ENCODE results near the gene MORN1. TPM values are rescaled to one million over a fixed set of nuclear protein-coding genes. Genes with fewer than 3 reads are reported as not detected.
A peak's percentile ranks its signal among the peaks of the same experiment; 100 is the strongest.

MORN1 gene
- total RNA-seq, 4 donors from 2014 or later, result 7.0 to 9.8 (median 8.0) TPM

GRCh38 chr1:2274231-2274928 lies 117.0 kb downstream of the MORN1 start:
- H3K4me3 ChIP-seq, result peak overlapping the region; percentile 22 to 38 (median 27)
- H3K27me3 ChIP-seq, result no peaks in the 10 kb centered on the region
- TF ChIP-seq EP300 (IDR thresholded peaks at IDR 0.05) (no peak), POLR2AphosphoS5 (IDR thresholded peaks at IDR 0.05) (peak in 1 of 2 donors; percentile 5), CTCF (IDR thresholded peaks at IDR 0.05) (peak in 1 of 3 experiments; percentile 19), POLR2A (IDR thresholded peaks at IDR 0.05; ENCODE audit: low read depth) (no peak)
- H3K27ac ChIP-seq (replicated peaks in 1 of 4), result peak overlapping the region; percentile 76 to 84 (median 81)
- 58% methylated on average over 11 of the region's 24 CpGs for WGBS
- peaks cover 0 to 6% (median 2%) of the 10 kb centered on the region in 4 donors for H3K36me3 ChIP-seq
- no peaks in the 10 kb centered on the region for H3K9me3 ChIP-seq
- intact Hi-C loops (cut with DNase I), result no loop called here
- DNase-seq (ENCODE audit: extremely low spot score), result no peak
- H3K4me1 ChIP-seq, result peaks cover 98 to 100% (median 100%) of the 10 kb centered on the region in 4 donors

- no peak for TF ChIP-seq CTCF (IDR thresholded peaks at IDR 0.05)
- TF ChIP-seq EP300 (IDR thresholded peaks at IDR 0.05), result no peak
- TF ChIP-seq POLR2A (IDR thresholded peaks at IDR 0.05; ENCODE audit: low read depth), result no peak
- TF ChIP-seq POLR2AphosphoS5 (IDR thresholded peaks at IDR 0.05), result no peak
- Histone ChIP-seq H3K36me3 (peaks cover 0 to 6% (median 2%) of the 10 kb centered on the region in 4 donors), H3K4me1 (peaks cover 98 to 100% (median 100%) of the 10 kb centered on the region in 4 donors), H3K9me3 (no peaks in the 10 kb centered on the region), H3K4me3 (peak overlapping the region; percentile 22 to 38 (median 27)), H3K27me3 (no peaks in the 10 kb centered on the region), H3K27ac (replicated peaks in 1 of 4) (peak overlapping the region; percentile 76 to 84 (median 81))
- no peak for DNase-seq (ENCODE audit: extremely low spot score)
- intact Hi-C loops (cut with DNase I), result no loop called here
- 62% methylated on average over 3 of the region's 29 CpGs for WGBS
Observed at GRCh38 chr1:2273401-2274090, 117.8 kb downstream of the MORN1 start.

GRCh38 chr1:2272686-2273400 lies 118.5 kb downstream of the MORN1 start:
- Histone ChIP-seq H3K27ac (replicated peaks in 1 of 4) (peak overlapping the region; percentile 76 to 84 (median 81)), H3K9me3 (no peaks in the 10 kb centered on the region), H3K36me3 (peaks cover 0 to 5% (median 1%) of the 10 kb centered on the region in 4 donors), H3K4me3 (peak overlapping the region in 3 of 4 donors; percentile 15 to 29 (median 25)), H3K27me3 (no peaks in the 10 kb centered on the region), H3K4me1 (peaks cover 98 to 100% (median 100%) of the 10 kb centered on the region in 4 donors)
- DNase-seq (ENCODE audit: extremely low spot score), result no peak
- TF ChIP-seq POLR2A (IDR thresholded peaks at IDR 0.05; ENCODE audit: low read depth) (no peak), EP300 (IDR thresholded peaks at IDR 0.05) (no peak), POLR2AphosphoS5 (IDR thresholded peaks at IDR 0.05) (no peak), CTCF (IDR thresholded peaks at IDR 0.05) (no peak)
- WGBS, result 50% methylated on average over 17 of the region's 28 CpGs
- intact Hi-C loops (cut with DNase I), result no loop called here

- no peaks in the 10 kb centered on the region for H3K36me3 ChIP-seq
- peaks cover 98 to 100% (median 100%) of the 10 kb centered on the region in 4 donors for H3K4me1 ChIP-seq
- H3K27me3 ChIP-seq, result no peaks in the 10 kb centered on the region
- H3K9me3 ChIP-seq, result no peaks in the 10 kb centered on the region
- TF ChIP-seq EP300 (IDR thresholded peaks at IDR 0.05), result no peak
- TF ChIP-seq POLR2A (IDR thresholded peaks at IDR 0.05; ENCODE audit: low read depth), result no peak
- no peak for TF ChIP-seq POLR2AphosphoS5 (IDR thresholded peaks at IDR 0.05)
- TF ChIP-seq CTCF (IDR thresholded peaks at IDR 0.05), result no peak
- intact Hi-C loops (cut with DNase I), result no loop called here
- 28% methylated on average over 20 of the region's 23 CpGs for WGBS
- no peak for DNase-seq (ENCODE audit: extremely low spot score)
- no peak overlapping the region for H3K4me3 ChIP-seq
- H3K27ac ChIP-seq (replicated peaks in 1 of 4), result peak overlapping the region; percentile 76 to 84 (median 81)
Observed at GRCh38 chr1:2271841-2272655, 119.3 kb downstream of the MORN1 start.

All from esophagus muscularis mucosa (tissue), 4 donors.